D341Med (cell line): Measurements from ENCODE around the gene SORBS2.

Source experiments
- DNase-seq: peaks from one replicate; pipeline ENCODE4 v3.0.0; 2012; ENCODE audit warnings: low spot score

The SORBS2 gene

GRCh38 chr4:185672151-185672550 lies 139.8 kb downstream of the SORBS2 start:
- no peak for DNase-seq

- no peak for DNase-seq
Measured at GRCh38 chr4:185671496-185671895, 140.5 kb downstream of the SORBS2 start.

DNA sequence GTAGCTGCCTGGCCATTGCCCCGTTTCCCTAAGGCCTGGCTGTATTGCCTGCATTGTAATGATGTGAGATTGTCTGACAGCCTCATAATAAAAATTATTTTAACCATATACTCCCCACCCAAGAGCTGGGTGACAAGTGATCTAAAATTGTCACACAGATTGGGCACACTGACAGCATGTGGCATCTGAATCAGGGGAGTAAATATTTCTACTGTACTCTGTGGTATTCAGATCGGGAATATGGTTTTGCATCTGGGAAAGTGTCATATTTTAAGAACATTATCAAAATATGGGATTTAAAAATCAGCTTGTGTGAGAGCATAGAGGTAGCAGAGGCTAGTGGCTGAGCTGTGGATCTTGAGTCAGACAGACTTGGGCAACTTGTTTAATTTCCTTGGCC lies 140.9 kb downstream of the SORBS2 start:
- no peak for DNase-seq

DNA sequence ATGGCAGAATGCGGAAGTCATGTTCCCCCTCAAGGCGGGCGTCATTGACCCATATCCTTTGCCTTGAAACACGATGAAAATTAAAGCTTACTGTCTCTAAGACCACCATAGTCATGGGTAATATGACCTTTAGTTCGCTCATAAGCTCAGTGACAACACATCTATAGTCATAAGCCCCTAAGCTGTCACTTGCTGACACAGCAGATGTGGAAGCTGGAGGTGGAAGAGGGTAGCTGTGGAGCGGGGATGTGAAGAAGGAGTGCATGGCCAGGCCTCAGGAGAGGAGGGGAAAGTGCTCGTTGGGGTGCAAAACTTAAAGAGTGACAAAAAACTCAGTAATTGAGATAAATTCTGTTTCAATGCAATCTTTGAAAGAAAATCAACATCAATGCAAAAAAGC lies 142.7 kb downstream of the SORBS2 start:
- no peak for DNase-seq

DNA sequence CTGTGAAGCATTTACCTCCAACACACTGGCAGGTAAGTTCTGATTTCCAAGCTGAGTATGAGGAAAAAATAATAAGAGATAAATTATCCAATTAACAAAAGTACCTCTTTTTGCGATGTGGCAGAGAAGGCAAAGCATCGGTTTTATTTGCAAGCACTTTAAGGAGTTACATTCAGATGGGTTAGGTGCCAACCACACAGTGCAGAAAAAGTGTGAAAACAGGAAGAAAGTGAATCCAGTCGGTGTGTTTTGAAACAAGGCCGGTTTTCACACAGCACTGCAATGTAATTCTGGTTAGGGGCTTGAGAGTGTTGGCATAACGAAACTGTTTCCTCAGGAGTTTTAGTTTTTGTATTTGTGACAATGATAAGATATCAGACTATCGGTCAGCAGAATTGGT lies 145.8 kb downstream of the SORBS2 start:
- no peak for DNase-seq

DNA sequence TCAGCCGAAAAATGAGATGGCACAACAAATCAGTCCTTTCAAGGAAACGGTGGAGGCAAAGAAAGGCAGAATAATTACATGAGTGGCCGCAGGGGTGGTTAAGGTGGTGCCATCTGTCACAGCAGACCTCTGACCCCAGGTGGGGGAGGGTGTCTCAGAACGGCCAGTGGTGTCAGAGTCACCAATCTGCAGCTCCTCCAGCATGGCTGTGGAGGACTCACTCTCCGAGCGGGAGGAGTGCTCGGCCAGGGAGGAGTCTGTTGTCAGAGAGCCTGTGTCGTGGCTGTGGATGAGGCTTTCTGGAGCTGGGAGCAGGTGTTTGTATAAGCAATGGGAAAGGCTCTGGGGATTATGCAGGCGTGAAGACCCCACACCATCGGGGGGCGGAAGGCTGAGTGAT lies 146.3 kb downstream of the SORBS2 start:
- no peak for DNase-seq

DNA sequence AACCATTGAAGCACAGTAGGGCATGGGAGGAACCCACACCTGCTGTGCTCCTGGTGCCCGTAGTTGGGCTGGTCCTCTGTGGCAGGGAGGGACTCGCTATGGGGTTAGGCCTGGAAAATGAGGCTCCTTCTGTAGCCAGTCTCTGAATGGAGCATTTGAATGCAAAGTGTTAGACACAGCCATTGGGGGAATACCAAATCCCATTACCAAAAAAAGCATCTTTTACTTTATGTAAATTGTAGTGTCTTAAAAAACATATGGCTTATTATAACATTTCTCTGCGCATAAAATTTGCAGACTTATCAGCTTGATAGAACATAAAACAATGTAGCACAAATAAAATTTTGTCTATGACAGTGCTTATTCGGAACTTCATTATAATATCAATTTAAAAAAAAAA lies 147.5 kb downstream of the SORBS2 start:
- DNase-seq = no peak

DNA sequence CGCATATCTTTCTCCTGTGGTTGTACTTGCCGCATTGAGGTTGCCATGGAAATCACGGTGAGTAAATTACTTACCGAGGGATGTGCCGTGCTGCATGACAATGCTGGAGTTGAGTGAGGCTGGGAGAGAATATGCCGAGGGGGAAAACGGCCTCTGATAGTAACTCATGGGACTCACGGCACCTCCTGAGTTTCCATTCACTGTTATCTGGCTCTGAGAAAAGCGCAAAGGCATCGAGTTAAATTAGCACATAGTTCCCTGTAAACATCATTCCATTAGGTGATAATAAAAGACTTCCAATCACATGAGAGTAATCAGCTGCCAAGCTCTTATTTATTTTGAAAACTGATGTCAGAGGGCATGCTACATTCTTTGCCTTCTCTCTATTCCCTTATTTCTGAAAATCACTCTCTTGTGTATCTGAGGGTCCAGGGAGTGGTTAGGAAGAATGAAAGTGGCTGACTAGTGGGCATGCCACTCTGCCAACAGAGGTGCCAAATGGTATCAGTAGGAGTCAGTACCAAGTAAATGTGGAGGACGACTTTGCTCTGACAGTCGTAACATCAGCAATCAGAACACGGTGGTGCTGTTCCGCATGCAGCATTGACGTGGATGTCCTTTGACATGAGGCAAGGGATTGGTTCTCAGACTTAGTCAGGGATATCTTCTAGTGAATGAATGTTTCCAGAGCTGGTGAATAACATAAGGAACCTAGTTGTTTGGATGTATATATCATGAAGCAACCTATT lies 149.8 kb downstream of the SORBS2 start:
- DNase-seq = no peak

DNA sequence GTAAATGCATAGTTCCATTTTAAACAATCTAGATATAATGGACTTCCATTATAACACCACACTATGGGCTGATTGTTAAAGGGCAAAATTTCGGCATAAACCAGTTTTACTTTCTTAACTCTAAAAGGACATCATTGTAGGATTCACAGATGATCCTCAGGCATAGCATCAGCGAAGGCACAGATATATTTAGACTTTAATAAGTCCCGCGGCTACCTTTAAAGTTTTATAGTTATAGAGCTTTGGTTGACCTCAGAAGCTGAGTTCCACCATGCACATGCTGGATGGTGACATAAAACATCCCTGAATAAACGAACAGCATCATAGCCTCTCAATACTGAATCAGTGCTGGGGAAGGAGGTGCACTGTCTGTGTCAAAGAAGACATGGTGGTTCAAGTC lies 151.7 kb downstream of the SORBS2 start:
- no peak for DNase-seq

DNA sequence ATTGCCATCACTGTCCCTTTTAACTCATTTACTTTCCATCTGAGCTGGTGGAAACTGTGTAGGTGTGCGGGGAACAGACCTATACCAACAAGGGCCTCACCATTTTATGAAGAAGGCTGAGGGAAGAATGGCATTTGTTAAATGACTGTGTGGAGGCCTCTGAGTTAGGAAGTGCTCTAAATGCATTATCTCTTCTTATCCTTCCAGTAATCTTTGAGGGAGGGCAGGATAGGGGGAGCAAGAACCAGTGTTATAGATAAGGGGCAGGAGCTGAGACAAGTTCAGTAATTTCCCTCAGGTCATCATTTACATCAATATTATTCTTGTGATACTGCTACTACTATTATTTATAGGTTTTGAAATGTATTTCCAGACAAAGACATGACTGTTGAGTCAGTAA lies 154.3 kb downstream of the SORBS2 start:
- no peak for DNase-seq

DNA sequence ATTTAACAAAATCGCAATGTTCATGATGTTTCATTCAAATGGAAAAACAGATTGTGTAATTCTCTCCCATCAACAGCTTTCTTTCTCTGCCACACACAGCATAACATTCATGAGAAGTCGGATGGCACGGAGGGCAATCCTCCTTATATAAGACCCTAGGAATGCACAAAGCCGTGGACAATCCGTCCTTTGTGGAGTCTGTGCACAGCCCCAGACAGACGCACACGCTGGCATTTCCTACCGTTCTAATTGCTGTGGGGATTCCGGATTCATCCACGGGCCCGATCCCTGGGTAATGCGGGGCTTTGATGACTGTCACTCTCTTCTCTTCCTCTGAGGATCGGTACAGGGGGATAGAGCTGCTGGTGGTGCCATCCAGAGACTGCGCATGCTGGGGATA lies 154.8 kb downstream of the SORBS2 start:
- no peak for DNase-seq

- no peak for DNase-seq
Measured at GRCh38 chr4:185656467-185656931, 155.5 kb downstream of the SORBS2 start.

DNA sequence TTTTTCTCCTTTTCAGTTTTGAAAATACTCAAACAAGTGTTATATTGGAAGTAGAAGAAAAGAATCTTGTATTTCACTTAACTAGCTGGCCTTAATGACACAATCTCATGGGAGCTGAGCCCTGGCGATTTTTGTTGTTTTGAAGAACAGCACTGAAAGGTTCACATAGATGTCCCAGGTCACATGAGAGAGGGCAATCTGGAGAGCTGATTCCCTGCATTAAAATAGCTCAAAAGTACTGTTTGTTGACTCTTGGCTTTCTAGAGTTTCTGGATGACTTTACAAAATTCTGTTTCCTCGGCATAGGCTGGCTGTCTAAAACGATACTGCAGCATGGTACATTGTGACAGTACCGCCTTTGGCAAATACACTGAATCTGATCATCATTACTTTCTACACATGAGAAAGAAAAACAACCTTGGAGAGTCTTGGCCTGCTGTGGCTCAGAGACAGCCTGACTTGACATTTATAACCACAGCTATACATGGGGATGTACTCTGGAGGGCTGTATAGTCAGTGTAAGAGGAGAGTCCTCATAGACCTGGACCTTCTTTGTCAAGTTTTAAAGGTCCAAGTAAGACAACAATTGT lies 156.9 kb downstream of the SORBS2 start:
- DNase-seq = no peak

DNA sequence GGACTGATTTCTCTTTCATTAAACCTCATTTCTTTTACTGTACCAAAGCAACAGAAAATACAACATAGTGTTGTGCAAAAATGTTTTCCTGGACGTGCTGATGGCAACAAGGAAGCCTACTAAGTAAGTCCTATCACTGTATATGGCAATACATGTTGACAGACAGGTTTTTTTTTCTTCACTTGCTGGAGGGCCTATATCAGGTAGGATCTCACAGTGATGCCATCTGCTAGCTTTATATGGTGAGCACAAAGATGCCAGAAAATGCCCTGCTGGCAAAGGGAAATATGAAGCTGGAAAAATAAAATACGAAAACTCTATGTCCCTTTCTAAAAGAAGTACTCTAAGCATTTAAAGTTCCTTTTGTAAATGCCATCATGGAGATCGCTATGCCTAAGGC lies 157.7 kb downstream of the SORBS2 start:
- DNase-seq = no peak

DNA sequence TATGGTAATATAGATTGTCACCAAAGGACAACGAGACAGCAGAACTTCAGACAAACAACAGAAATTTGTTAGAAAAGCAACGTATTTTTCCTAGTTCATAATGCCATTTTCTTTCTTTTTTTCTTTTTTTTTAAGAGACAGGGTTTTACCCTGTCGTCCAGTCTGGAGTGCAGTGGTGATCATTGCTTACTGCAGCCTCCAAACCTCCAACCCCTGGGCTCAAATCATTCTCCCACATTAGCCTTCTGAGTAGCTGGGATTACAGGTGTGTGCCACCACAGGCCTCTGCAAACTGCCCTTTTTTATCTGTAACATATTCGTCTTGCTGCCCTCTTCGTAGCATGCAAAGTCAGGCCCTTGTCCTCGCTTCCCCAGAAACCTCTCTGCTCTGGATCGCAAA lies 160.1 kb downstream of the SORBS2 start:
- no peak for DNase-seq

- no peak for DNase-seq
Measured at GRCh38 chr4:185651137-185651677, 160.8 kb downstream of the SORBS2 start.

DNA sequence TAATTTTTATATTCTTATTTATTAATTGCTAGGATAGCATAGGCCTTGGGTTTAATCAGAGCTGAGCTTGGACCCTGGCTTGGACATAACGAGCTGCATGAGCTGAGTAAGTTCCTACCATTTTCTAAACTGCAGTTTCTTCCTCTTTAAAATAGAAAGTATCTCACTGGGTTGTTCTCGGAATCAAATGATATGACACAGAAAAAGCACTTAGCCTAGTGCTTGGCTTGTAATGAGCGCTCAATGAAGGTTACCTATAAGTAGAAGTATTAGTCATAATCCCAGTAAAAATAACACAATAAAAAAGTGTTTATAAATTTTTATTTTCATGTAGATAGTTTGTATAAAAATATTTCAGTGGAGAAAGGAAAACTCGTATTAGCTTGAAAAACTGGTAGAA lies 163.4 kb downstream of the SORBS2 start:
- DNase-seq = no peak

DNA sequence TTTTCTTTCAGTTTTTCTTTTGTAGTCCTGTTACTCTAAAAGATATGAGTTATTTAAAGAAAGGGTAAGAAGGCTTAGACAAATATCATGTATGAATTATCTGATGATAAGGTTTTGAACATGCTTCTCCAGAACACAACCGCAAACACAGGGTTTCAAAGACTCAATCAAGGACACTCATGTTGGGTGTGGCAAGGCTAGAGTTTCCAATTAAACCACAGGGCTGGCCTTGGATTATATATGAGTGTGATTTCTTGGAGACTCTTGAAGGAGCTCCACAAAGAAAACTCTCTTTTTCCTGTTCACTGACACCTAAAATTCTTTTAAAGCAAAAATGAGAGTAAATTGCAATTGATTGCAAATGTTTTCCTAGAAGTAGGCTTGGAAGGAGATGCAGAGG lies 166.6 kb downstream of the SORBS2 start:
- no peak for DNase-seq

DNA sequence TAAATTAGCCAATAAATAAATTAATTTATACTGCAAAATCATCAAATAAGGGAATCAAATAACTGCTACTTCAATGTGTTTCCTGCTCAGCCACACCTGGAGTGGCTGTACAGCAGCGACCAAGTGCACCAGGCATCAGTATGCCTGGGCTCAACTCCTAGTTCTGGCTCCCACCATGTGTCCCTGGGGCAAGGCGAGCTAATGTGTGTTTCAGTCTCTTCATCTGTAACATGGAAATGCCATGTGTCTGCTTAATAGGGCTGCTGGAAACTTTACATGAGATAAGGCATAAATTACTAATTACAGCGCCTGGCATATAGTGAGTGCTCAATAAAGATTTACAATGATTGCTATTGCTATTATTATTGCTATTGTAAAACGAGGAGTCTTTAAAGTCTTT lies 167.6 kb downstream of the SORBS2 start:
- no peak for DNase-seq

DNA sequence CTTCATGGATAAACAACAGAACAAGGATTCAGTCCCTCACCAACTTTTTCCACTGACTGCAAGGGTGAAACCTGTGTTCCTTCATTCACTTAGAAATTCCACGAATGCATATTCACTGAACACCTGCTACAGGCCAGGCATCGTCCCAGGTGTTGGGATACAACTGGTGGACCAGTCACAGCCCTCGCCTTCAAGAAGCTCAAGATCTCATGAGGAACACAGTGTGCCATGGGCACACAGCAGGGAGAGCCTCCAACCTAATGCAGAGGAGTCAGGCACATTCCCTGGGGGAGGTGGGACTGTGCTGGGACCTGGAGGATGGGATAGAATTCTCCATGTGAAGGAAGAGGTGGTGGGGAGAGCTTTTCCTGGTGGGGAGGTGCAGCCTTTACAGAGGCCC lies 169.1 kb downstream of the SORBS2 start:
- no peak for DNase-seq

DNA sequence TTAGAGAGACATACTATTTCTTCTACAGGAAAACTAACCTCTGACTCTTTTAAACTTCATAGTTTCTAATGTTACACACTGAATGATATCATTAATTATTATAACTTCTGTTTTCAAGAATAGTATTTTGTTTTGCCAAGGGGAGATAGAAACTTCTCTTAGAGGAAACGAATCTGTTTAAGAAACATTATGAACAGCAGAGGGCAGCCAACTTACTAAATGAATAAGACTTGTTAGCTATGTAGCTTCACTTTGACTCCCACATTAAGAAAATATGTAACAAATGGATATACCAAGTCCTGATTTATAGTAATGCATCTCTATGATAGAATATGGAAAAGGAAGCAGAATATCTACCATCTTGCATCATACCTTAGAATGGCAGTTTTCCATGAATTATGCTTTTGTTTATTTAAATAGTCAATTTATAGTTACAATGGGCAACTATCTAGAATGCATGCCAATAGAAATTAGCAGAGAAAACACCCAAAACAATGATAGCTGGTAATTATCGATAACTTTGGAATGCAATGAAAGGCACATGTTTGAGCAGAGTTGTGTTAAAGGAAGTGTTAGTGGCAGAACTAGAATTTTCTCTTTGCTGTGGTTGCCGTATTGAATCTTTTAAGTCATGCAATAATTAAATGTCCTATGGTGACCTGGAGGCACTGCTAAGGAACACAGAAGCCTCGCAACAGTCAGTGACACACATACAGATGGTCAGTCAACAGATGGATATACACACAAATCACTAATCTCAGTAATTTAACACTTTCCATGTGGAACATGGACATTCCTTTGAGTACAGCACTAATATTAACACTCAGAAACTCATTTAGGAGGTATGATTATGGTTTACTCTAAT lies 171.0 kb downstream of the SORBS2 start:
- DNase-seq = peak; percentile 32

- no peak for DNase-seq
Measured at GRCh38 chr4:185638548-185639301, 173.3 kb downstream of the SORBS2 start.
